ENCODE results near the gene PHYKPL. TPM values are rescaled to one million over a fixed set of nuclear protein-coding genes. Genes with fewer than 3 reads are reported as not detected.

PHYKPL gene
- total and polyA plus RNA-seq, 2 of the 13 experiments (the other 11 are each of a cell fraction or from before 2014, with no cell fraction given) = 18.0 to 78.6 TPM

- TF ChIP-seq ZNF784 (CRISPR knock-in tag; IDR thresholded peaks at IDR 0.05; ENCODE audit: borderline replicate concordance) (no peak), SAP130 (CRISPR knock-in tag; IDR thresholded peaks at IDR 0.05; ENCODE audit: low read depth) (no peak; the same call in none of the 2 replicates), ATF3 (CRISPR knock-in tag; IDR thresholded peaks at IDR 0.05) (0 out of 2 replicates have a peak, but pooled peaks have one; percentile 40), RARG (CRISPR knock-in tag; IDR thresholded peaks at IDR 0.05; ENCODE audit: low read depth) (no peak), HNRNPH1 (optimal IDR thresholded peaks at IDR 0.05; ENCODE audit: low read depth, low read length) (no peak), MEIS1 (CRISPR knock-in tag; IDR thresholded peaks at IDR 0.05; ENCODE audit: borderline replicate concordance) (peak; percentile 49; the same call in 1 of the 2 replicates), HMGA1 (CRISPR knock-in tag; conservative IDR thresholded peaks at IDR 0.05) (no peak), ZNF235 (CRISPR knock-in tag; IDR thresholded peaks at IDR 0.05; ENCODE audit: borderline replicate concordance) (peak; percentile 70; the same call in 1 of the 2 replicates), RXRA (CRISPR knock-in tag; IDR thresholded peaks at IDR 0.05) (no peak), CSRNP1 (CRISPR knock-in tag; IDR thresholded peaks at IDR 0.05) (peak; percentile 32; the same call in 1 of the 2 replicates), PHF20 (CRISPR knock-in tag; IDR thresholded peaks at IDR 0.05) (peak; percentile 70), TERF1 (CRISPR knock-in tag; IDR thresholded peaks at IDR 0.05) (0 out of 2 replicates have a peak, but pooled peaks have one; percentile 61), ZNF121 (CRISPR knock-in tag; IDR thresholded peaks at IDR 0.05) (peak; percentile 99), ZBTB33 (CRISPR knock-in tag; IDR thresholded peaks at IDR 0.05) (0 out of 2 replicates have a peak, but pooled peaks have one; percentile 4), ZEB1 (IDR thresholded peaks at IDR 0.05; ENCODE audit: insufficient replicate concordance, low read depth) (no peak), CEBPZ (IDR thresholded peaks at IDR 0.05; ENCODE audit: low read length) (no peak)
Observed at GRCh38 chr5:178232124-178232919, at the start of gene PHYKPL (continued).
